Astrocyte (in vitro differentiated cells and primary cell): ENCODE data around the gene HDAC5. TPM values are rescaled to one million over a fixed set of nuclear protein-coding genes. Genes with fewer than 3 reads are reported as not detected.

Experiments used
- DNase-seq: peaks from one replicate; pipeline ENCODE4 v3.0.0-alpha.2; 2010; ENCODE audit warnings: low read depth
- FAIRE-seq: peaks from 2 replicates; lab custom pipeline; 2011; peaks lifted over from hg19 to GRCh38; lab: Jason Lieb, UNC
- H2AFZ ChIP-seq: 2 replicates; pipeline ENCODE4 v1.6.0; 2012; ENCODE audit warnings: low read depth, low read length, inconsistent platforms
- H3K27ac ChIP-seq: 2 replicates; pipeline ENCODE4 v1.5.1; 2011; ENCODE audit warnings: low read depth, low read length, inconsistent platforms
- H3K27me3 ChIP-seq: 2 replicates; pipeline ENCODE4 v1.6.0; 2011; ENCODE audit warnings: low read length, inconsistent platforms; ENCODE audit not compliant: insufficient read depth
- H3K36me3 ChIP-seq: 2 replicates; pipeline ENCODE4 v1.5.1; 2011; ENCODE audit warnings: low read length, inconsistent platforms; ENCODE audit not compliant: insufficient read depth
- H3K4me1 ChIP-seq: 2 replicates; pipeline ENCODE4 v1.5.1; 2011; ENCODE audit warnings: low read length, inconsistent platforms; ENCODE audit not compliant: insufficient read depth
- H3K4me2 ChIP-seq: 2 replicates; pipeline ENCODE4 v1.6.0; 2012; ENCODE audit warnings: low read length, inconsistent platforms
- H3K4me3 ChIP-seq: 2 replicates; pipeline ENCODE4 v1.5.1; 2011; ENCODE audit warnings: low read depth, mild to moderate bottlenecking, low read length, inconsistent platforms; ENCODE audit not compliant: insufficient read depth
- H3K79me2 ChIP-seq: 2 replicates; pipeline ENCODE4 v1.6.0; 2012; ENCODE audit warnings: mild to moderate bottlenecking, low read length, inconsistent platforms; ENCODE audit not compliant: insufficient read depth
- H3K9ac ChIP-seq: 2 replicates; pipeline ENCODE4 v1.6.0; 2012; ENCODE audit warnings: mild to moderate bottlenecking, low read length, inconsistent platforms
- H3K9me3 ChIP-seq: 2 replicates; pipeline ENCODE4 v1.5.1; 2012; ENCODE audit warnings: low read depth, mild to moderate bottlenecking, low read length, inconsistent platforms; ENCODE audit not compliant: insufficient read depth
- H4K20me1 ChIP-seq: 2 replicates; pipeline ENCODE4 v1.6.0; 2012; ENCODE audit warnings: low read length, inconsistent platforms; ENCODE audit not compliant: insufficient read depth
- H3K27ac Mint-ChIP-seq: one replicate; pipeline ENCODE4 v1.8.0; 2021; ENCODE audit warnings: mild to moderate bottlenecking, mixed read lengths; ENCODE audit not compliant: unreplicated experiment
- H3K27me3 Mint-ChIP-seq: one replicate; pipeline ENCODE4 v1.8.0; 2021; ENCODE audit warnings: low read depth, mixed read lengths; ENCODE audit not compliant: unreplicated experiment
- H3K36me3 Mint-ChIP-seq: one replicate; pipeline ENCODE4 v1.8.0; 2021; ENCODE audit warnings: low read depth, mixed read lengths; ENCODE audit not compliant: unreplicated experiment
- H3K4me1 Mint-ChIP-seq: one replicate; pipeline ENCODE4 v1.8.0; 2021; ENCODE audit warnings: low read depth, mixed read lengths; ENCODE audit not compliant: unreplicated experiment
- H3K4me3 Mint-ChIP-seq: one replicate; pipeline ENCODE4 v1.8.0; 2021; ENCODE audit warnings: mild to moderate bottlenecking, moderate library complexity, mixed read lengths; ENCODE audit not compliant: unreplicated experiment
- H3K9me3 Mint-ChIP-seq: one replicate; pipeline ENCODE4 v1.8.0; 2021; ENCODE audit warnings: mild to moderate bottlenecking, mixed read lengths; ENCODE audit not compliant: unreplicated experiment
- EZH2 ChIP-seq: IDR thresholded peaks from 2 replicates; pipeline ENCODE4 v1.6.1; 2012; ENCODE audit warnings: mild to moderate bottlenecking, low read length, inconsistent platforms; ENCODE audit not compliant: insufficient read depth
- total RNA-seq: library from RNA; stranded (reverse); gene quantifications from 2 replicates; pipeline ENCODE4 v1.2.1, GENCODE V29; 2021
- TF ChIP-seq, protein P1 (sequence below): IDR thresholded peaks from 2 replicates; pipeline ENCODE4 v1.5.1; 2011; ENCODE audit warnings: low read depth, mild to moderate bottlenecking, inconsistent platforms, low read length, moderate library complexity; ENCODE audit not compliant: insufficient read depth

The HDAC5 gene
- total RNA-seq, 1 donor from 2014 or later: 18.7 TPM

DNA sequence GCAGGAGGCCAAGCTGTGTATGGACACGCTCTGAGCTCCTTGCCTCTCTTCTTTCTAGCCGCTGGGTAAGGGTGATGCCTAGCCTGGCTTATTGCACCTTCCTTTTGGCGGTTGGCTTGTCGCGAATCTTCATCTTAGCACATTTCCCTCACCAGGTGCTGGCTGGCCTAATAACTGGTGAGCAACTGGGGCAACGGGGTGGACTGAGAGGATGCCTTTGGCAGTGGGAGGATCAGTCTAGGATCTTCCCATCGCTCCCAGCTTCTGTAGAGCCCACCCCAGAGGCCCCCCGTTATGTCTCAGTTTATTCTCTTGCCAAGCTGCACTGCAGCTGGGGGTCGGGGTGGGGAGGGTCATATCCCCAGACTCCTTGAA, 48.5 kb downstream of the HDAC5 start:
- Mint-ChIP-seq H3K27me3 (no peaks in the 10 kb centered on the region), H3K27ac (no peak overlapping the region), H3K9me3 (no peaks in the 10 kb centered on the region), H3K4me3 (no peak overlapping the region), H3K36me3 (peaks cover 10% of the 10 kb centered on the region), H3K4me1 (peaks cover 9% of the 10 kb centered on the region)
- no peaks in the 10 kb centered on the region for H3K36me3 ChIP-seq
- peaks cover 11% of the 10 kb centered on the region for H3K4me1 ChIP-seq
- H3K4me3 ChIP-seq: no peak overlapping the region
- no peak overlapping the region for H3K4me2 ChIP-seq
- DNase-seq (no peak), FAIRE-seq (no peak)
- H2AFZ ChIP-seq: no peak overlapping the region
- TF ChIP-seq, protein P1, sequence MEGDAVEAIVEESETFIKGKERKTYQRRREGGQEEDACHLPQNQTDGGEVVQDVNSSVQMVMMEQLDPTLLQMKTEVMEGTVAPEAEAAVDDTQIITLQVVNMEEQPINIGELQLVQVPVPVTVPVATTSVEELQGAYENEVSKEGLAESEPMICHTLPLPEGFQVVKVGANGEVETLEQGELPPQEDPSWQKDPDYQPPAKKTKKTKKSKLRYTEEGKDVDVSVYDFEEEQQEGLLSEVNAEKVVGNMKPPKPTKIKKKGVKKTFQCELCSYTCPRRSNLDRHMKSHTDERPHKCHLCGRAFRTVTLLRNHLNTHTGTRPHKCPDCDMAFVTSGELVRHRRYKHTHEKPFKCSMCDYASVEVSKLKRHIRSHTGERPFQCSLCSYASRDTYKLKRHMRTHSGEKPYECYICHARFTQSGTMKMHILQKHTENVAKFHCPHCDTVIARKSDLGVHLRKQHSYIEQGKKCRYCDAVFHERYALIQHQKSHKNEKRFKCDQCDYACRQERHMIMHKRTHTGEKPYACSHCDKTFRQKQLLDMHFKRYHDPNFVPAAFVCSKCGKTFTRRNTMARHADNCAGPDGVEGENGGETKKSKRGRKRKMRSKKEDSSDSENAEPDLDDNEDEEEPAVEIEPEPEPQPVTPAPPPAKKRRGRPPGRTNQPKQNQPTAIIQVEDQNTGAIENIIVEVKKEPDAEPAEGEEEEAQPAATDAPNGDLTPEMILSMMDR: no peak
- TF ChIP-seq EZH2: no peak
- peaks cover 21% of the 10 kb centered on the region for H3K79me2 ChIP-seq
- no peaks in the 10 kb centered on the region for H3K27me3 ChIP-seq
- H3K9me3 ChIP-seq: no peaks in the 10 kb centered on the region
- H4K20me1 ChIP-seq: peaks cover 14% of the 10 kb centered on the region
- H3K27ac ChIP-seq: no peak overlapping the region
- no peak overlapping the region for H3K9ac ChIP-seq

DNA sequence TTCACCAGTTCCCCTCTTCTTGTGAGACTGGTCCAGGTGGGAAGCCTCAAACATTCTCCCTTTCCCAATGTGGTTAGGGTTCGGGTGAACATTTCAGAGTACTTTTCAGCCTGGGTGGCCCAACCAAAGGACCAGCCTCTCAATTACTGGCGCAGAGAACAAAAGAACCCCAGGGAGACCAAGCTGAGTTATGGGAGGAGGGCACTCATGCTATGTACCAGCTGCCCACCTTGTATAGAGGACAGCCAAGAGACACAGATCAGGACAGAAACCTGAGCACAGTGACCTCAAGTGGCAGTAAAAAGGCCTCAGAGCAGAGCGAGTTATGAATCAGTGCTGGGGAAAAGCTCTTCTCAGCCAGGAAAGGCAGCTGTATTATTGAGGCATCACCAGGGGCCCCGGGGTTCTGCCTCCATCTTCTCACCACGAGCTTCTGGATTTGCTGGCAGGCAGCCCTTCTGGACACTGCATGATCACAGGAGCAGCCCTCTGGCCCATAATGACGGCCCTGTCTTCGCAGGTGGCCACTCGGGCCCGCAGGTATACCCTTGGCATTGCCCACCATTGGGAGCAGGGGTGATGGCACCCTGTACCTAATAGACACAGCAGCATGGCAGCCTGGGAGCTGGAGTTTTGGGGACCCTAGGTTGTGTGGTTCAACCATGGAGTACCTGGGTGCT, 49.1 kb downstream of the HDAC5 start:
- no peak for FAIRE-seq
- no peak for DNase-seq
- H3K27ac ChIP-seq: no peak overlapping the region
- no peak overlapping the region for H2AFZ ChIP-seq
- no peaks in the 10 kb centered on the region for H3K27me3 Mint-ChIP-seq
- H3K27me3 ChIP-seq: no peaks in the 10 kb centered on the region
- H3K9me3 ChIP-seq: no peaks in the 10 kb centered on the region
- no peak overlapping the region for H3K4me2 ChIP-seq
- H3K27ac Mint-ChIP-seq: peak overlapping the region; percentile 34
- no peak overlapping the region for H3K4me3 Mint-ChIP-seq
- H4K20me1 ChIP-seq: peaks cover 14% of the 10 kb centered on the region
- H3K4me1 ChIP-seq: peaks cover 14% of the 10 kb centered on the region
- H3K9me3 Mint-ChIP-seq: no peaks in the 10 kb centered on the region
- H3K4me1 Mint-ChIP-seq: peaks cover 10% of the 10 kb centered on the region
- peaks cover 9% of the 10 kb centered on the region for H3K36me3 Mint-ChIP-seq
- H3K9ac ChIP-seq: no peak overlapping the region
- no peak overlapping the region for H3K4me3 ChIP-seq
- H3K79me2 ChIP-seq: peaks cover 21% of the 10 kb centered on the region
- no peaks in the 10 kb centered on the region for H3K36me3 ChIP-seq
- no peak for TF ChIP-seq EZH2
- TF ChIP-seq, protein P1: no peak

DNA sequence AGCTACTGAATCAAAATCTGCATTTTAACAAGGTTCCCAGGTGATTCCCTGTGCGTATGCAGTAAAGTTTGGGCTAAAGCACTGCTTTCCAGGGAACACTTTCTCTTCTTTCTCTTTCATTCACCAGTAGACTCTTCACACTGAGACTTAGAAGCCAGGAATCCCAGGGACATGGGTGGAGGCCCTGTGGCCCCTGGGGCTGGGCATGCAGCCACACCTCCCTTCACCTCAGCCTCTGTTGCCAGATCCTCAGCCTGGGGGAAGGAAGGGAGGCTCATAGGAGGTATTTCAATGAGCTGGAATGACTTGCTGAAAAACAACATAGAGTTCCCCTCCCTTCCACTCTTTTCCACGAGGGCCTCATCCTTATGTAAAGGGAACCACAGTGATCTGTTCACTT, 51.7 kb downstream of the HDAC5 start:
- Mint-ChIP-seq H3K27me3 (no peaks in the 10 kb centered on the region), H3K27ac (peak overlapping the region; percentile 85), H3K4me1 (peaks cover 10% of the 10 kb centered on the region), H3K4me3 (peak overlapping the region; percentile 97), H3K9me3 (no peaks in the 10 kb centered on the region), H3K36me3 (peaks cover 9% of the 10 kb centered on the region)
- H4K20me1 ChIP-seq: peaks cover 14% of the 10 kb centered on the region
- no peak overlapping the region for H2AFZ ChIP-seq
- no peaks in the 10 kb centered on the region for H3K27me3 ChIP-seq
- H3K36me3 ChIP-seq: no peaks in the 10 kb centered on the region
- FAIRE-seq (no peak), DNase-seq (no peak)
- peak overlapping the region; percentile 78 for H3K4me3 ChIP-seq
- H3K79me2 ChIP-seq: peaks cover 27% of the 10 kb centered on the region
- peak overlapping the region; percentile 93 for H3K9ac ChIP-seq
- no peak for TF ChIP-seq EZH2
- TF ChIP-seq, protein P1: no peak
- H3K9me3 ChIP-seq: no peaks in the 10 kb centered on the region
- H3K4me1 ChIP-seq: peaks cover 14% of the 10 kb centered on the region
- H3K27ac ChIP-seq: peak overlapping the region; percentile 95
- peak overlapping the region; percentile 90 for H3K4me2 ChIP-seq
